G401 (cell line): ENCODE results near the gene MGAT5B. TPM values are rescaled to one million over a fixed set of nuclear protein-coding genes. Genes with fewer than 3 reads are reported as not detected.

Experiments
- DNase-seq: peaks from one replicate; pipeline ENCODE4 v3.0.0-alpha.2; 2015; ENCODE audit warnings: low spot score
- in situ Hi-C: cut with HindIII; loops from 2 replicates; pipeline ENCODE4 v1.10.0; 2016; ENCODE audit warnings: low sequenced_read_pairs, mixed read lengths
- total RNA-seq: library from RNA; depleted of rRNA; stranded (reverse); fragments of >200 nt; shearing (Covaris generic); gene quantifications from 2 replicates; pipeline ENCODE4 v1.2.3, GENCODE V29; 2014

Gene MGAT5B
- total RNA-seq, 1 experiment from 2014 or later: 3.7 TPM

- in situ Hi-C loops: no loop called here
- DNase-seq: no peak
These were observed 53.3 kb downstream of the MGAT5B start for GRCh38 chr17:76921340-76922036.

- DNase-seq: no peak
- in situ Hi-C loops: no loop called here
These were observed 53.9 kb downstream of the MGAT5B start for GRCh38 chr17:76922084-76922483.

- no peak for DNase-seq
- in situ Hi-C loops: no loop called here
These were observed 54.8 kb downstream of the MGAT5B start for GRCh38 chr17:76922967-76923366.

- in situ Hi-C loops: no loop called here
- no peak for DNase-seq
These were observed 55.3 kb downstream of the MGAT5B start for GRCh38 chr17:76923491-76923890.

- no peak for DNase-seq
- in situ Hi-C loops: no loop called here
These were observed 56.4 kb downstream of the MGAT5B start for GRCh38 chr17:76924345-76925342.

- in situ Hi-C loops: no loop called here
- peak; percentile 14 for DNase-seq
These were observed 57.3 kb downstream of the MGAT5B start for GRCh38 chr17:76925441-76925891.

GRCh38 chr17:76926237-76926866 is 58.1 kb downstream of the MGAT5B start:
- in situ Hi-C loops: no loop called here

GRCh38 chr17:76927577-76927976 is 59.4 kb downstream of the MGAT5B start:
- in situ Hi-C loops: no loop called here
- DNase-seq: no peak

More at GRCh38 chr17:76926237-76926866, 58.1 kb downstream of the MGAT5B start:
- DNase-seq: no peak

GRCh38 chr17:76927982-76928381 is 59.8 kb downstream of the MGAT5B start:
- in situ Hi-C loops: no loop called here

GRCh38 chr17:76929148-76929547 is 60.9 kb downstream of the MGAT5B start:
- in situ Hi-C loops: no loop called here
- no peak for DNase-seq

More at GRCh38 chr17:76927982-76928381, 59.8 kb downstream of the MGAT5B start:
- no peak for DNase-seq

GRCh38 chr17:76929601-76930000 is 61.4 kb downstream of the MGAT5B start:
- in situ Hi-C loops: no loop called here
- DNase-seq: no peak

- DNase-seq: no peak
- in situ Hi-C loops: no loop called here
These were observed 61.9 kb downstream of the MGAT5B start for GRCh38 chr17:76930107-76930506.

- no peak for DNase-seq
- in situ Hi-C loops: no loop called here
These were observed 64.5 kb downstream of the MGAT5B start for GRCh38 chr17:76932402-76933333.

GRCh38 chr17:76934561-76935320 is 66.5 kb downstream of the MGAT5B start:
- in situ Hi-C loops: no loop called here
- DNase-seq: no peak

- no peak for DNase-seq
- in situ Hi-C loops: no loop called here
These were observed 67.1 kb downstream of the MGAT5B start for GRCh38 chr17:76935331-76935730.

- in situ Hi-C loops: no loop called here
- DNase-seq: no peak
These were observed 69.0 kb downstream of the MGAT5B start for GRCh38 chr17:76937238-76937637.

GRCh38 chr17:76938009-76938408 is 69.8 kb downstream of the MGAT5B start:
- in situ Hi-C loops: no loop called here
- DNase-seq: no peak

- in situ Hi-C loops: no loop called here
- DNase-seq: no peak
These were observed 72.1 kb downstream of the MGAT5B start for GRCh38 chr17:76940295-76940694.
